ENCODE measurements around the gene AXIN2. TPM values are rescaled to one million over a fixed set of nuclear protein-coding genes. Genes with fewer than 3 reads are reported as not detected.

AXIN2 gene
- polyA plus RNA-seq, 1 donor from 2014 or later, result 0.40 TPM

DNA sequence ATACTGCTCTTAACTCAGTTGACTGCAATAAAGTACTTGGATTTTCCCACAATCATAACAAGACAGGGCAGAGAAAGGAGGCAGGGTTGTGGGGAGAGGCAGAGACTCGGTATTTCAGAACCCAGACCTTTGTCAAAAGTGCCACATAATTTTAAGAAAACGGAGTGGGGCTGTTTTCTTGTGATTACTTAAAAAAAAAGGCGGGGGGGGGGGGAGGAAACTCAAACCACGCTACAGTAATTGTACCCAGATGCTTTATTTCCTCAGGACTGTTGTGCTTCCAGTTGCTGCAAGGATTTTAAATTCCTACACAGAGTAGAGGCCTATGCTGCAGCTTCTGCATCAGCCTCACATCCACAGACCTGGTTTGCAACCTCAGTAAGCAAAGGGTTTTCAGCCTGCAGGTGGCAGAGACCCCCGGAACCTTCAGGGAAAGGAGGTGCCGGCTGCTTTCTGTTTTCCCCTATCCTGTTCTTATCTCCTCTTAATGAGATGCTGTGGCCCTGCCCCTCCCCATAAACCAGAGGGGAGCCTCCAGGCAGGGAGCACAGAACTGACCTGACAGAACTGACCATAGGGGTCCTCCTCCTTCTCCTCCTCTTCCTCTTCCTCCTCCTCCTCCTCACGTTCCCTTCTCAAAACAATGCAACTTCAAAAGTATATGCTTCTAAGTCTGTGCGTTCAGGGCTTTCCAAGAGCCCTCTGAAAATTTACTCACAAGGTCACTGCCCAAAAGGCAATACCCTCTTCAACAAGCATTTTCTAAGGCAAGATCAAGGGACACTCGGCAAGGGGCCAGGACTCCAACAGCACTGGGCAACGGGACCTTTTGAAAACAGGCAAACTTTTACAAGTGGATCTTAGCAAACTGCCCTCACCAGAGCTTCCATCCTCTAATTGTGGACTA, 7.5 kb downstream of the AXIN2 start:
- no peak overlapping the region for H3K4me3 Mint-ChIP-seq
- H3K9me3 Mint-ChIP-seq, result peaks cover 0 to 2% (median 0%) of the 10 kb centered on the region in 3 donors
- peaks cover 2% of the 10 kb centered on the region for H3K36me3 Mint-ChIP-seq
- peaks cover 10% of the 10 kb centered on the region for H3K27me3 Mint-ChIP-seq
- H3K4me1 Mint-ChIP-seq, result no peaks in the 10 kb centered on the region
- no peak overlapping the region for H3K27ac Mint-ChIP-seq

DNA sequence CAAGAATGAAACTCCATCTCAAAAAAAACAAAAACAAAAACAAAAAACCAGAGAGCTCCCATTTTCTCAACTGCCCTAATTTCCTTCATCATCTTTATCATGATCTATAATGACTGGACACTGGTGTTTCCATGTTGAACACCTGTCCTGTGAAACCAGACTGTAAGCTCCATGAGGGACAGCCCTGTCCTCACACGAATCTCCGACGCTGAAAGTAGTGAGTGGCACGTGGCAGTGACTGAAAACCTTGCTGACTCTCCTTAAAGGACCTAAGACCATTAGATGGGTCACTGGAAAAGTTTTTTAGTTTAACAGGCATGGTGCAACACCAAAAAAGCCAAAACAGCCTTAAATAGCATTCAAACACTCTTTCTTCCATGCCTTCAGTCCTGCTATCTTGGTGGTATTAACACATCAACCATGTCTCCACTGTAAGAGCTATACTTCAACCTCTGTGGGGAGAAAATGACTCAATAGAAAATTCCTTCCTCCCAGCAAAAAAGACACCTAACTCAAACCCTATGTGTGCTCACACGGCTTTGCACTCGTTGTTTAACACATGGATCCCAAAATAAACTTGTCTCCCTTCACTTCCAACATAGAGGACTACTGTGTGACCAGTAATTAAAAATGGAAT, 8.3 kb downstream of the AXIN2 start:
- Mint-ChIP-seq H3K27ac (no peak overlapping the region), H3K4me3 (no peak overlapping the region), H3K9me3 (peaks cover 0 to 2% (median 0%) of the 10 kb centered on the region in 3 donors), H3K4me1 (no peaks in the 10 kb centered on the region), H3K27me3 (peaks cover 7% of the 10 kb centered on the region), H3K36me3 (peaks cover 2% of the 10 kb centered on the region)

DNA sequence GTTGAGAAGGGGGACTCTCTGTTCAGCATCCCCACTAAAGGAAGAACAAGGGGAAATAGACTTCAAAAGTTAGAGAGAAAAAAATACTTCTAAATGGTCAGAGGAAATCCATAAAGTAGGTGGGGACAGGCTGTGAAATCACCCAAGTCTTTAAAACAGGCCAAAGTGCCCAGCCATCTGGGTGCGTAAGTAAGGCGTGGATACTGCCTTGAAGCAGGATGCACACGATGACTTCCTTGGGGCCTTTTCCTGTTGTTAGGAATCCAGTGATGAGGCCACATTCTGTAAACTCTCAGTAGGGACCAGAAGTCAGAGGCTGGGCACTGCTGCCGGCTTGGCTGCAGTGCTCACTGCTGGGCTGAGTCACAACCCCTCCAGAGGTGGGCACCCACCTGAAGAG, 9.2 kb downstream of the AXIN2 start:
- peaks cover 2% of the 10 kb centered on the region for H3K36me3 Mint-ChIP-seq
- peaks cover 7% of the 10 kb centered on the region for H3K27me3 Mint-ChIP-seq
- no peak overlapping the region for H3K27ac Mint-ChIP-seq
- peaks cover 0 to 2% (median 0%) of the 10 kb centered on the region in 3 donors for H3K9me3 Mint-ChIP-seq
- no peak overlapping the region for H3K4me3 Mint-ChIP-seq
- H3K4me1 Mint-ChIP-seq, result no peaks in the 10 kb centered on the region

DNA sequence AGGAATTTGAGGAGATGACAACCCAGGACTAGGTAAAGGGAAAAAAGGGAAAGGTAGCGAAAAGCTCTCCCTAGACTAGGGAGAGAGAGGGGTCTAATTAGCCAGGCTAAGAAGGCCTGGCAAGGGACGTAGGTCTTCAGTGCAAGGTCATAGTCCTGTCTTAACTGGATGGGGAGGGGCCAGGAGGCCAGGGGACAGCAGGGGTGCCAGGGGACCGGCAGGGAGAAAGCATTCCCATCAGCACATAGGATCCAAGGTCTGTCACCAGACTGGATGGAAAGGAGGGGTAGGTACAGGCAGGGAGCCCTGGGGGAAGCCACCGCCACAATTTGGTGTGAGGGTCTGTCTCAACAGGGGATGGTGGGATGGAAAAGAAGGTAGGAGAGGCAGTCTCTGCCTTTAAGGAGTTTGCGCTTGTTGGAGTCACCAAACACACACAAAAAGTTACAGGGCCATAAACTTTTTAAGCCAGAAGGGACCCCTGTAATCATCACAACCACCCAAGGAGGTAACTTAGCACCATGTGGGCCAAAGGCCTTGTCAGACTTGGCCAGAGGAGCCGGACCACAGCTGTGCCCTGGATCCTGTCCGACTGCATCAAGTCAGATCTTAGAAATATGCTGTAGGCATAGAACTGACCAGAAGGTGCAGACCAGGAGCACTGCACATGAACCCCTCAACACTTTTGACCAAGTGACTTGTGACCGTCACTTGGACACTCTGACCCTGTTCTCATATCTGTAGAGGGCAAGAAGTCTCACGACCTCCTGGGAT, 10.0 kb downstream of the AXIN2 start:
- no peak overlapping the region for H3K4me3 Mint-ChIP-seq
- H3K27ac Mint-ChIP-seq, result no peak overlapping the region
- H3K27me3 Mint-ChIP-seq, result peaks cover 7% of the 10 kb centered on the region
- peaks cover 0 to 2% (median 0%) of the 10 kb centered on the region in 3 donors for H3K9me3 Mint-ChIP-seq
- H3K36me3 Mint-ChIP-seq, result peaks cover 2% of the 10 kb centered on the region
- H3K4me1 Mint-ChIP-seq, result no peaks in the 10 kb centered on the region

DNA sequence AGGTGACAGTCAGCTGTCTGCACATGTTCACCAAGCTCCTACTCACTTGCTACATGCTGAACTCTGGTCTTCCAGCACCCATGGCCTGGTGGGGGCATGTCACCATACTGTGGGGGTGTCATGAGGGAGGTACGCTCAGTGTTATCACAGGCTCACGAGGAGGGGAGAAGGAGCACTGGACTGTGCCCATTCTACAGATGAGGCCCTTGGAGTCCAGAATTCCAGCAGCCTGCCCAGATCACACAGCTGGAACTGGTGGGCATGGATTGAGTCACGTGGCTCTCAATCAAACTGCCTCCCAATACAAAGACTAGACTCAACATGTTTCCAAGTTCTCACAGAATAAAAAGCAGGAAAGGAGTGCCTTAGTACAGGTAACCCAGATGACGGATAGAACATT, 10.7 kb downstream of the AXIN2 start:
- Mint-ChIP-seq H3K36me3 (peaks cover 2% of the 10 kb centered on the region), H3K27ac (no peak overlapping the region), H3K27me3 (peaks cover 7% of the 10 kb centered on the region), H3K9me3 (peaks cover 0 to 2% (median 0%) of the 10 kb centered on the region in 3 donors), H3K4me1 (no peaks in the 10 kb centered on the region), H3K4me3 (no peak overlapping the region)

DNA sequence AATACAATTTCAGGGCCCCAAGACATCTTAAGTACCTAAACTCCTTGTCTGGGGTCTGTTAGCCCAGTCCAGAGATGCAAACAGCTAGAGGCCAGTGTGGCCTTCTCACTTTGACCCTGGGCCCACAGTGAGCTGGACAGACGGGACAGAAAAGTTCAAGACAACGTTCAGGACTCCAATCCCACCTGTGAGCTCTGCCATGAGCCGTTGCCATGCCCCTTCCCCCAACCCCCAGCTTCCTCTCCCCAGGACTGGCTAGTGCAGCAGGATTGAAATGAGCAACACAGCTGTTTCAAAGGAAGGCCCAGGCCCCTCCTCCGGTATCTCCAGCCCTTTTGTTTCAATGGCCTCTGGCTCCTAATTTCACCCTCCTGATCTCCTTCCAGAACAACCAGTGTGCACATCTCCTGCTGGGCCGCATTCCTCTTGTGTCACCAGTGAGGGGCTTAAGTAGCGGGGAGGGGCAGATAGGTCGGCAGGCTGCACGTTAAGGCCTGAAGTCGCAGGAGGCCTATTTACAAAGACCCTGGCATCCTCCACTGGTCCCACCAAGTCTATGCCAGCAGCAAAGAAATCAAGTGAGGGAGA, 11.3 kb downstream of the AXIN2 start:
- Mint-ChIP-seq H3K36me3 (peaks cover 2% of the 10 kb centered on the region), H3K4me1 (no peaks in the 10 kb centered on the region), H3K27me3 (peaks cover 7% of the 10 kb centered on the region), H3K27ac (no peak overlapping the region), H3K4me3 (peak overlapping the region in 1 of 4 donors; percentile 67), H3K9me3 (peaks cover 0 to 2% (median 0%) of the 10 kb centered on the region in 3 donors)

DNA sequence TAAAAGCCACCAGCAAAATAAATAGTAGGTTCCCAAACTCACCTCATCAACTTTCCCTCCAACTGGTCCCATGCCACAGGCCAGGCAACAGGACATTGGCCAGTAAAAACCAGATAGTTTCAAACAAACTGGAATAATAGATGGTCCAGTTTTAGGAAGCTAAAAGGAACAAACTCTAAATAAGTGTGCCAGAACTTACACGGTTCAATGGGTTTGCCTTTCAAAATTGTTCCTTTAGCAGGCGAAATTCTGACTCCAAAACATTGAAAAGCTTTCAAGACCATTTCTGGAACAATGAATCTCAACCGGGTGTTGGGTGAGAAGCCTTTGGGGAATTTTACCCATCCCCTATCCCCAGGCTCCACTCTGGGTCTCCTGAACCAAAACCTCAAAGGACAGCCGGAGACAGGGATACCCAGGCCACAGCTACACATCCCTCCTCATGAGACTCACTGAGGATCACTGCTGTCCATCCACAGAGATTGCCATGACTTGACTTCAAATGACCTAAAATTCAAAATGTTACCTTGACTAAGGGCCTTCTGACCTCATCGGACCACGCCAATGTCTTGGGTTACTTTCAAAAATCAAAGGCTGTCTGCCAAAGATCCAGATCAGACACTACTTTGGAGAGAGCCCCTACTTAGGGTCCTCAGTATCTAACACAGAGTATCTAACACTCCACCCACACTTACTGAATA, 13.0 kb downstream of the AXIN2 start:
- Mint-ChIP-seq H3K9me3 (peaks cover 0 to 2% (median 0%) of the 10 kb centered on the region in 3 donors), H3K4me1 (no peaks in the 10 kb centered on the region), H3K4me3 (no peak overlapping the region), H3K27ac (no peak overlapping the region), H3K36me3 (no peaks in the 10 kb centered on the region), H3K27me3 (peaks cover 6% of the 10 kb centered on the region)

DNA sequence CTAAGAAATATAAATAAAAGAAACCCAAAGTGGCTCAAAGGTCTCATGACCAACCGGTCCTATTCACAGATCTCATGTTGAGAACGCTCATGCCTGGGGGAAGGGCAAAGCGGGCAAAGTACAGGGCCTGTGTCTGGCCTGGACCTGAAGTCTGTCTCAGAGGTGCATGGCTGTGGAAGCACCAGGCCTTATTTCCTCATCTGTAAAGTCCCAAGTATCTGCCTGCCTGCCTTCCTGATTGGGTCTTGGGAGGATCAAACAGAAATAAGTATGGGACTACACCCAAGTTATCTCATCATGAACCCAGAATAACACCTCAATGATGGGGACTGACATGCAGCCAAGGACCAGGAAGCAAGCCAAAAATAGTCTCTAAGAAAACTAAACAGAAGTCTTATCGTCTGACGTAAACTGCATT, 14.2 kb downstream of the AXIN2 start:
- H3K36me3 Mint-ChIP-seq, result no peaks in the 10 kb centered on the region
- H3K4me3 Mint-ChIP-seq, result no peak overlapping the region
- H3K27ac Mint-ChIP-seq, result no peak overlapping the region
- no peaks in the 10 kb centered on the region for H3K4me1 Mint-ChIP-seq
- H3K27me3 Mint-ChIP-seq, result peaks cover 3% of the 10 kb centered on the region
- H3K9me3 Mint-ChIP-seq, result peaks cover 0 to 2% (median 0%) of the 10 kb centered on the region in 3 donors

DNA sequence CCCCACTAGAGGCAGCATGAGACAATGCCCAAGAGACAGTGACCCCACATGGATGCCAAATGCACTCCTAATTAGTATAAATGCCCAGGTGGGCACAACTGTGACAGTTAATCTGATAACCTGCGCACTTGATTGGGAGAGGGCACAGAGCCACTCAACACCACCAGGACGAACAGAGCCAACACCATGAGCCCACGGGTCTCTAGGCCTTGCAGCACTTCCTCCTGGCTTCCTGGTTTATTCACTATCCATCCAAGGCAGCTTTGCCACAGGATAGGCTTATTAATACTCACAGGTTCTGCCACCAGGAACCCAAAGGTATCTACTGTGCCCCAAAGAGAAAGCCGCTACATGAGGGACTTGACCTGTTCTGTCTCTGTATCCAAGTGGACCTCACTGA, 14.9 kb downstream of the AXIN2 start:
- Mint-ChIP-seq H3K27ac (peak overlapping the region in 1 of 3 donors; percentile 17), H3K27me3 (peaks cover 3% of the 10 kb centered on the region), H3K4me3 (no peak overlapping the region), H3K4me1 (no peaks in the 10 kb centered on the region), H3K36me3 (no peaks in the 10 kb centered on the region), H3K9me3 (peaks cover 0 to 2% (median 0%) of the 10 kb centered on the region in 3 donors)

DNA sequence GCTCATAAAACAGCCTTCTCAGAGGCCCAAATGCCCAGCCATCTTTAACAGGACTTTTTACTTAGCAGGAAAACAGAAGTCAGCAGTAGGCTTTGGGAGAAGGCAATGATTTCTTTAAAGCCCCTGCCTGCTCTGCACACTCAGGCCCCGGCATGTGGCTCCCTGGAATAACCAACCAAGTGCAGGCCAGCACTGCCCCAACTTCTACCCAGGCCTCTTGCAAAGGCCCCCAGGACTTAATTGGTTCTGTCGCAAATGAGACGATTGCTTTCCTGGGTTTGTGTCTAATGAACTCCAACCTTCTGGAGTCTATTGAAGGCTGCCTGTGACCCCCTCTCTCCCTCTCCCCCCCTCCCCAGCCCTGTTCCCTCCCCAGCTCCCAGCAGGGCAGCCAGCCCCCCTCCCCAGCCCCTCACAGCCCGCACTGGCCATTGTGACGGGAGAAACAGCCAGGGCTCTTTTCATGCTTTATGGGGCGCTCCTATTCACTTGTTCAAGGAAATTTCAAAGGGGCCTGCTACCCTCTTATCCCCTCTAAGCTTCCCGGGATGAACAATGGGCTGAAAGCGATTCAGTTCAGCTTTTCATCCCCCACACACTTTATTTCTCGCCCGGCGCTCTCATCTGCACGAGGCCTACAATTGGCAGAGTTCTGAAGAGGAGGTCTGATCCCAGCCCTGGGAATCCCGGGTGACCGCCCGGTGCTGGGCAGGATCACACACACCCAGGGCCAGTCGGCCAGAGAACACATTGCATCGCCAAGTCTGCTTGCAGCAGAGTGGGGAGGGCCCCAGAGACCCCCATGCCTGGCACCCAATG, 15.5 kb downstream of the AXIN2 start:
- H3K27ac Mint-ChIP-seq, result no peak overlapping the region
- H3K9me3 Mint-ChIP-seq, result peaks cover 0 to 2% (median 0%) of the 10 kb centered on the region in 3 donors
- H3K4me3 Mint-ChIP-seq, result no peak overlapping the region
- peaks cover 0 to 1% (median 0%) of the 10 kb centered on the region in 3 donors for H3K4me1 Mint-ChIP-seq
- H3K27me3 Mint-ChIP-seq, result peaks cover 3% of the 10 kb centered on the region
- H3K36me3 Mint-ChIP-seq, result no peaks in the 10 kb centered on the region

DNA sequence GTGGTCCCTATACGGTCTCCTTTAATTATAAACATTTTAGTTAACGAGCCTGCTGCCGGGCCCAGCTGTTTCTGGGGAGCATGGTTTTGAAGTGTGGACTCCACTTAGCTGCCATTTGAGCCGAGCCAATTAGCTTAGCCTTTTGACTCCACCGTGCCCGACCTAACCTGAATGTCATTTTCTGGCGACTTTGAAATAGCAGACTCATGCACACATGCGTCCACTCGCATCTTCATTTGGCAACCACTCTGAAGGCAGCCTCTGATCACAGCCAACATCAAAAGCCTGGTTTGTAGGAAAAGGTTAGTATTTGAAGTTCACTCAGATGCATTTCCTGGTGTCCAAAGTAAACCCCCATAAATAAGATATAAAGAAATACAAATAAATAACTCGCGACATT, 16.8 kb downstream of the AXIN2 start:
- Mint-ChIP-seq H3K4me3 (no peak overlapping the region), H3K27ac (no peak overlapping the region), H3K9me3 (peaks cover 0 to 2% (median 0%) of the 10 kb centered on the region in 3 donors), H3K4me1 (peaks cover 0 to 1% (median 0%) of the 10 kb centered on the region in 3 donors), H3K36me3 (no peaks in the 10 kb centered on the region), H3K27me3 (no peaks in the 10 kb centered on the region)

DNA sequence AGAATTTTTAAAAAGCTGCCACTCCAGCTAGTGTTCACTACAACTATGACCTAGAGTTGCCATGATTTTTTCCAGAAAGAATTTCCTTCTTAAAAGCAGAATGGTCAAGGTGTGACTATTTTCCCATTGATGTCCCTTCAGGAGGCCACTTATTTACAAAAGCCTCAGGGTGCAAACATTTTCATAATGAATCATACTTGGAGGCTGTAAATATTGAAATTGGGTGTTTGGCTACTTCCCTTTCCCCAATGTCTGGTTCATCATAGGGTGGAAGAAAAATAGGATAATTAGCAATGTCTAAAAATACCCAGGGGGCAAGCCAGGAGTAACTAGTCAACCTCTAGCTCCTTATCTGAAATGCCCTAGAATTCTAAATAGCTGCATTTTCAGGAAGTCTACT, 18.8 kb downstream of the AXIN2 start:
- no peaks in the 10 kb centered on the region for H3K27me3 Mint-ChIP-seq
- no peak overlapping the region for H3K4me3 Mint-ChIP-seq
- H3K9me3 Mint-ChIP-seq, result no peaks in the 10 kb centered on the region
- no peak overlapping the region for H3K27ac Mint-ChIP-seq
- no peaks in the 10 kb centered on the region for H3K36me3 Mint-ChIP-seq
- H3K4me1 Mint-ChIP-seq, result peaks cover 0 to 1% (median 0%) of the 10 kb centered on the region in 3 donors

DNA sequence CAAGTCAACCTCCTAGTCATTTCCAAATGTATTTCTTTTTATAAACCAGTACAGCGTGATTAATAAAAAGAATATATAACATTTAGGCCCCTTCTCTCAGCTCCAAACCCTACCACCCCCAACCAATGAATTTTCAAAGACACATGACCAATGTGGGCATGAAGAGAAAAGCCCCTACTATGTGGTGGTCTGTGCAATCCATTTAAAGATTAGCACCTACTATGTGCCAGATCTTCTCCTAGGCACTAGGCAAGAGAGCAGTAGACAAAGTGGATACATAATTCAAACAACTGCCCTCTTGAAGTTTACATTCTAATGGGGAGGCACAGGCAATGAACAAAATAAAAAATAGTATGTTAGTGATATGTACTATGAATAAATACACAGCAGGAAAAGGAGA, 19.4 kb downstream of the AXIN2 start:
- Mint-ChIP-seq H3K27ac (no peak overlapping the region), H3K36me3 (no peaks in the 10 kb centered on the region), H3K9me3 (no peaks in the 10 kb centered on the region), H3K4me3 (no peak overlapping the region), H3K27me3 (no peaks in the 10 kb centered on the region), H3K4me1 (peaks cover 0 to 1% (median 0%) of the 10 kb centered on the region in 3 donors)
